Peyer's patch (tissue), 4 donors: ENCODE data around the gene C4orf51. TPM values are rescaled to one million over a fixed set of nuclear protein-coding genes. Genes with fewer than 3 reads are reported as not detected.

Experiments
- DNase-seq, 3 donors: peaks; one replicate each; pipeline ENCODE4 v3.0.0-alpha.2; 2017 to 2019
- H3K27ac ChIP-seq, 4 donors: fragments of 200-600 bp; sonication (generic); one replicate each; pipeline ENCODE4 v1.5.1; 2016 to 2019
- H3K27me3 ChIP-seq, 2 donors: fragments of 200-600 bp; sonication (generic); one replicate each; pipeline ENCODE4 v1.5.1; 2019
- H3K36me3 ChIP-seq, 3 donors: fragments of 200-600 bp; sonication (generic); one replicate each; pipeline ENCODE4 v1.5.1; 2016 to 2019
- H3K4me1 ChIP-seq, 4 donors: fragments of 200-600 bp; sonication (generic); one replicate each; pipeline ENCODE4 v1.5.1; 2016 to 2019
- H3K4me3 ChIP-seq, 4 donors: fragments of 200-600 bp; sonication (generic); 1 replicate in 3 of 4; 2 replicates in 1 of 4; pipeline ENCODE4 v1.5.1; 2016 to 2019; ENCODE audit warnings: mild to moderate bottlenecking in 1 of 4
- H3K9me3 ChIP-seq, 4 donors: fragments of 200-600 bp; sonication (generic); one replicate each; pipeline ENCODE4 v1.5.1; 2016 to 2019; ENCODE audit warnings: mild to moderate bottlenecking in 1 of 4
- CTCF ChIP-seq, 6 experiments: fragments of 450-650 bp in 4 of 6; fragments of 200-600 bp in 2 of 6; sonication (generic) in 1 of 6; IDR thresholded peaks; one replicate each; pipeline ENCODE4 v1.5.1; 2017 to 2019; ENCODE audit warnings: antibody characterized with exemption in 6 of 6, mild to moderate bottlenecking in 3 of 6, moderate library complexity in 1 of 6
- POLR2A ChIP-seq, 2 donors: fragments of 450-650 bp; IDR thresholded peaks; one replicate each; pipeline ENCODE4 v1.5.1; 2017; ENCODE audit warnings: antibody characterized with exemption in 2 of 2, mild to moderate bottlenecking in 2 of 2, moderate library complexity in 2 of 2
- total RNA-seq, 4 donors: library from RNA; depleted of rRNA; stranded (reverse); fragments of >200 nt; gene quantifications; one replicate each; pipeline ENCODE4 v1.1.0, GENCODE V29; 2016

The C4orf51 gene
- total RNA-seq, 4 donors from 2014 or later: not detected

GRCh38 chr4:145757188-145757587 is 77.2 kb downstream of the C4orf51 start:
- H3K36me3 ChIP-seq: peaks cover 0 to 24% (median 0%) of the 10 kb centered on the region in 3 donors
- no peak overlapping the region for H3K4me3 ChIP-seq
- no peak for DNase-seq
- no peaks in the 10 kb centered on the region for H3K9me3 ChIP-seq
- H3K27me3 ChIP-seq: no peaks in the 10 kb centered on the region
- H3K27ac ChIP-seq: no peak overlapping the region
- no peaks in the 10 kb centered on the region for H3K4me1 ChIP-seq
- TF ChIP-seq CTCF (IDR thresholded peaks at IDR 0.05) (no peak), POLR2A (IDR thresholded peaks at IDR 0.05) (no peak)

- Histone ChIP-seq H3K4me3 (no peak overlapping the region), H3K4me1 (no peaks in the 10 kb centered on the region), H3K27ac (no peak overlapping the region), H3K27me3 (no peaks in the 10 kb centered on the region), H3K36me3 (peaks cover 0 to 53% (median 0%) of the 10 kb centered on the region in 3 donors), H3K9me3 (no peaks in the 10 kb centered on the region)
- no peak for DNase-seq
- no peak for TF ChIP-seq CTCF (IDR thresholded peaks at IDR 0.05)
- TF ChIP-seq POLR2A (IDR thresholded peaks at IDR 0.05): no peak
Measured at GRCh38 chr4:145760176-145760575, 80.2 kb downstream of the C4orf51 start.

GRCh38 chr4:145760961-145761929 is 81.3 kb downstream of the C4orf51 start:
- TF ChIP-seq CTCF (IDR thresholded peaks at IDR 0.05) (no peak), POLR2A (IDR thresholded peaks at IDR 0.05) (no peak)
- H3K27ac ChIP-seq: no peak overlapping the region
- peaks cover 0 to 60% (median 0%) of the 10 kb centered on the region in 3 donors for H3K36me3 ChIP-seq
- H3K4me3 ChIP-seq: no peak overlapping the region
- H3K4me1 ChIP-seq: no peaks in the 10 kb centered on the region
- no peaks in the 10 kb centered on the region for H3K27me3 ChIP-seq
- no peaks in the 10 kb centered on the region for H3K9me3 ChIP-seq
- DNase-seq: no peak

- no peak for DNase-seq
- TF ChIP-seq POLR2A (IDR thresholded peaks at IDR 0.05) (no peak), CTCF (IDR thresholded peaks at IDR 0.05) (no peak)
- Histone ChIP-seq H3K27ac (no peak overlapping the region), H3K4me3 (no peak overlapping the region), H3K4me1 (no peaks in the 10 kb centered on the region), H3K9me3 (no peaks in the 10 kb centered on the region), H3K36me3 (peaks cover 0 to 60% (median 0%) of the 10 kb centered on the region in 3 donors), H3K27me3 (no peaks in the 10 kb centered on the region)
Measured at GRCh38 chr4:145762719-145763118, 82.8 kb downstream of the C4orf51 start.

GRCh38 chr4:145763399-145763798 is 83.5 kb downstream of the C4orf51 start:
- Histone ChIP-seq H3K27me3 (no peaks in the 10 kb centered on the region), H3K4me1 (no peaks in the 10 kb centered on the region), H3K27ac (no peak overlapping the region), H3K9me3 (no peaks in the 10 kb centered on the region), H3K36me3 (peaks cover 0 to 60% (median 0%) of the 10 kb centered on the region in 3 donors), H3K4me3 (no peak overlapping the region)
- DNase-seq: no peak
- TF ChIP-seq POLR2A (IDR thresholded peaks at IDR 0.05) (no peak), CTCF (IDR thresholded peaks at IDR 0.05) (no peak)
